Measurements from ENCODE around the gene C1R.

C1R gene

GRCh38 chr12:7096006-7096932 is 4.0 kb upstream of the C1R start:
- DNase-seq = no peak

DNA sequence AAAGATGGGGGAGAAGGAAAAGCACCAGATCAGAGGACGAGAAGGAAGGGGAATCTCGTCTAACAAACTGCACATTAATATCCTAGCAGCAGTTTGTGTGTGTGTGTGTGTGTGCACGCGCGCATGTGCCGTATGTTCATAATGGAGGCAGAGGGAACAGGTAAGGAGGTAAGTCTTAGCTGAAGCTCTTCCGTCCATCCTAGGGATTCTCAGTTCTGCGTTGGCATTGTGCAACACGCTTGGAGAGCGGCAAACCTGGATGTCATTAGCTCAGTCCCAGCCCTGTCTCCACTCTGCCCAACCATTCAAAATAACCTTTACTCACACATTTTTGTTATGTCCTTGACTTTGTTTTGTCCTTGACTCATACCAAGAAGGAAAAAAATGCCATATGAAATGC is 1.6 kb upstream of the C1R start:
- DNase-seq = no peak

DNA sequence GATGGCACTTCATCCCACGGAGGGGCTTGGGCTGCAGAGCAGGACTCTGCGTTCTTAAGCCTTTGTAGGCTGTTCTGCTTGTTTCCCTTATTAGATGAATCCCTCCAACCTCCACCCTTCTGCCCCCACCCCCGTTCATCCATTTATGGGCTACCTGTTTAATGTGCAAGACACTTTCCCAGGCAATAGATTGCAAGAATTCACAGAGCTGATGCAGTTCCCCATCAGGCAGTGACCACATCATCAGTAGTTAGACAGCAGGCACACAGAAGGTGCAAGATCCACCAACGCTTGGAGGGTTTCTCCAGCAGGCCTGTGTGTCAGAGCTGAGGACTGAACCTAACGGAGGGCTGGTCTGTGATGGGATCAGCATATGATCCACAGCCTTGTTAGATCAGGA is 1.2 kb upstream of the C1R start:
- DNase-seq = no peak

GRCh38 chr12:7092986-7093460 is 778 bp upstream of the C1R start:
- no peak for DNase-seq

DNA sequence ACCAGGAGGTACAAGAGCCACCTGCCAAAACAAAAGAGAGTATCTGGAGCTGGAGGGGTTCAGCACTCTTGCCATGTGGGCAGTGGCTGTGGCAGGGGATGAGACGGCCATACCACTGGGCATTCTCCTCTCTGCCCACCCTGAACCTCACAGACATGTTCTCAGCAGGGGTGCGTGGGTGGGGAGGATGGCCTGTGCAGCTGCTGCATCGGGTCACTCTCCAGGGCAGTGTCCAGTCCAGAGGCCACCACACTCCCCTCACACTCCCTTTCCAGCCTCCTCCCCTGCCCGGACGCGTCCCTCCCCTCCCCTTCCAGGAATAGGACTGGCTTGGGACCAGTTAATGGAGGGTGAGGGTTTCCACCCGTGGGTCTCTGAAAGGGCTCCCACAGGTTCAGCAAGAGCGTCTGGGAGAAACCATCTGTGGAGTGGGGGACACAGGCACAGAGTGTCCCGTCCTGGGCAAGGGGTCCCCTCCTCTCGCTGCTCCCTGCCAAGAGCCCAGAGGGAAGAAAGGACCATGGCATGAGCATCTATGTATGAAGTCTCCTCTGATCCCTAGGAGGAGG is 501 bp downstream of the C1R start:
- DNase-seq = no peak

GRCh38 chr12:7091171-7091570 is 1.1 kb downstream of the C1R start:
- no peak for DNase-seq

GRCh38 chr12:7090222-7090998 is 1.8 kb downstream of the C1R start:
- DNase-seq = no peak

GRCh38 chr12:7089196-7089871 is 2.9 kb downstream of the C1R start:
- no peak for DNase-seq

DNA sequence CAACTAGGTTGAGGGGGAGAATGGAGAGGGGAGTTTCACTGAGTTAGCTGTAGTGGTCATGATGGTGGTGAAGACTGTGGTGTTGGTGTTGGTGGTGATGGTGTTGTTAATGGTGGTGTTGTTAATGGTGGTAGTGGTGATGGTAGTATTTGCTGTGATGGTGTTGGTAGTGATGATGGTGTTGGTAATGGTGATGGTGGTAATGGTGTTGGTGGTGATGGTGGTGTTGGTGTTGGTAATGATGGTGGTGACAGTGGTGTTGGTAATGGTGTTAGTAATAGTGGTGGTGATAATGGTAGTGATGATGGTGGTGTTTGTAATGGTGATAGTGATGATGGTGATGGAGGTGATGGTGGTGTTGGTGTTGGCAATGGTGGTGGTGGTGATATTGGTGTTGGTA is 9.1 kb downstream of the C1R start:
- DNase-seq = no peak

DNA sequence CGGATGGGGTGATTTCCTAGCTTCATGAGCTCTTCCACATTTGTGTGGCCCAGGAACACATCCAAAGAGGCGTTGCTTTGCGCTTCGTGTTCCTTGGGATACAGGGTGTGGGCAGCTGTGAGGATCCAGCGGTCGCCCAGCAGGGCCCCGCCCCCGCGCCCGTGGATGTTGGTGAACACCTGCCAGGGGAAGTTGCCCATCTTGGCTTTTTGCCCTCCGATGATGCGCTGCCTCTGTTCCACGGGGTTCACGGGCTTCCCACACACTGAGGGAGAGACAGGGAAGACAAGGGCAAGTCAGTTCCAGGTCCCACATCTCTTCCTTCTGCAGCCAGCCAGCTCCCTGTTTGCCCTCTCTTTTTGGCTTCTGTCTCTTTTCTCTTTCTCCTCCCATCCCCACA is 11.2 kb downstream of the C1R start:
- no peak for DNase-seq

DNA sequence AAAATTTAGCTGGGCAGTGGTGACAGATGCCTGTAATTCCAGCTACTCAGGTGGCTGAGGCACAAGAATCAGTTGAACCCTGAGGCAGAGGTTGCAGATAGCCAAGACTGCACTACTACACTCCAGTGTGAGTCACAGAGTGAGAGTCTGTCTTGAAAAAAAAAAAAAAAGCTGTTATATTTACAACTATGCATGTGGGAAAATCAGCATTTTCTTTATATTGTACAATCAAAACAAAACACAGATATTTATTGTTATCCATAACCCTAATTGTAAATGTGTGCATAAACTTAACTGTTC is 12.5 kb downstream of the C1R start:
- DNase-seq = no peak

DNA sequence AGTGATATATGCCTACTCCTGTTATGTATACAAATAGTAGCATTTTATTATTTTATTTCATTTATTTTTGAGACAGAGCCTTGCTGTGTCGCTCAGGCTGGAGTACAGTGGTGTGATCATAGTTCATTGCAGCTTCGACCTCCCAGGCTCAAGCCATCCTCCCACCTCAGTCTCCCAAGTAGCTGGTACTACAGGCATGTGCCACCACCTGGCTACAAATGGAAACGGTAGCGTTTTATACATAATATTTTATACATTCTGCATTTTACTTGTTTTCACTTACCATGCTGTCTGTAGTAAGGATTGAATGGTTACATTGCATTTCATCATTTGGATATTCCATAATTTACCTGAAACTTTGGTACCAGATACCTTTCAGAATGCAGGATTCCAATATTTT is 14.1 kb downstream of the C1R start:
- no peak for DNase-seq

DNA sequence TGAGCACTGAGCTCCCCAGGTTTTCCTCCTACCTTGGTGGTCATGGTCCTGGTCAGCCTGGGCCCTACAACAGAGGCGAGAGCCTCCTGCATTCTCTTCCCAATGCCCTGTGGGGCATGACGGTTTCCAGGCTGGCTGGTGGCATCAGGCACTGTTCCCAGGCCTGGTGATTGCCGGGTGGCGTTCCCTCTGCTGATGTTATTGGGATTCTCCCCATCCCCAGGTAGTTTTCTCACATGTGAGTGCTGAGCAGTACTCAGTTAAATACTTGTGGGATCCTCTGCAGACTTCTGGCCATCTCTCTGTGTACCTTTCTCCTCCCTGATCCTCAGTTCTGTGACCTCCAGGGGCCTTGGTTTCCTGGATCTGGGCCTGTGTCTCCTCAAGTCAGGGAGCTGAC is 15.8 kb downstream of the C1R start:
- no peak for DNase-seq

GRCh38 chr12:7075939-7076338 is 16.3 kb downstream of the C1R start:
- DNase-seq = no peak

DNA sequence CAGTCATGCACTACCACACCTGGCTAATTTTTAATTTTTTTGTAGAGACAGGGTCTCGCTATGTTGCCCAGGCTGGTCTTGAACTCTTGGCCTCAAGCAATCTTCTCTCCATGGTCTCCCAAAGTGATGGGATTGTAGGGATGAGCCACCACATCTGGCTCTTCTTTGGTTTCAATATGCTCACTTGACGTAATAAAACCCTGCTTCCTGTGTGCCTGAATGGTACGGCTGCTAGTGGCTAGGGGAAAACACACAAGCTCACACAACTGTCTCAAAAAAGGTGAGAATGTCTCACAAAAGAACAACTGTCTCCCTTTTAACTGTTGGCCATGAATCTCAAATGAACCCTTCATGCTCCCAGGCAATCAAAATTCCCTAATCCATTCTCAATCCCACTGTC is 16.7 kb downstream of the C1R start:
- no peak for DNase-seq

- peak; percentile 7 for DNase-seq
Measured at GRCh38 chr12:7073946-7074345, 18.3 kb downstream of the C1R start.

DNA sequence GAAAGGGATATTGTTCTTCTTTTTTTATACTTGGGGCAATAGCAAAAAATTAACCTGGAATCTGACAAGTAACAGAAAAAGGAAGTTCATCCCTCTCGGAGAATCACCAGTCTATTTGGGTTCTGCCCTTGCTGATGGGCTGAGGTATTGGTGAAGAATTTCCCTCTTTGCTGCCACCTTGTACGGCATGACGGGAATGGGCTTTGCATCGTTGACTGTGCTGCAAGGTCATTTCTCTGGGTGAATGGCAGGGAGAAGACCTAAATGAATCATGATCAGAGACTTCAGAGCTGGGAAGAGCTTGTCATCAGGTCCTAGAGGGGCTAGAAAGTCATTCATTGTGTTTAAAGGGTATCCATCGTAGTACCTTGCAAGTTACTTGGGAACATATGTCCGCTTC is 19.7 kb downstream of the C1R start:
- no peak for DNase-seq

DNA sequence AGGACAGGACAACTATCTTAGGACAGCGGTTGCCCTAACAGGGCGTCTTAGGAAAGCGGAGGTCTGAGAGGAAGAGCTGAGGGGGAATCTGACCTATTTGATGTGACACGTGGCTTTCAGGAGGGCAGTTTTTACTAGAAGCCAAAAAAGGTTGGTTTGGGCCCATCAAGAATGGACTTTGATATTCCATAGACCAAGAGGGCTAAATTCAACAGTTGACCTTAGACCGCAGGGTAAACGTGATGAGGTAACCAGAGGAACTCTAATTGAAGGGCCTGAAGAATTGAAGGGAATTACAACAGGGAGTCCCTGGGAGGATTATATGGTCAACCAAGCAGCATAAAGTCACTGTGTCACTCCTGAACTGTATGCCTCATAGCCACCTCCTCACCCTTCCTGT is 20.2 kb downstream of the C1R start:
- DNase-seq = no peak

- DNase-seq = no peak
Measured at GRCh38 chr12:7069386-7069785, 22.9 kb downstream of the C1R start.

- DNase-seq = no peak
Measured at GRCh38 chr12:7068994-7069346, 23.3 kb downstream of the C1R start.

DNA sequence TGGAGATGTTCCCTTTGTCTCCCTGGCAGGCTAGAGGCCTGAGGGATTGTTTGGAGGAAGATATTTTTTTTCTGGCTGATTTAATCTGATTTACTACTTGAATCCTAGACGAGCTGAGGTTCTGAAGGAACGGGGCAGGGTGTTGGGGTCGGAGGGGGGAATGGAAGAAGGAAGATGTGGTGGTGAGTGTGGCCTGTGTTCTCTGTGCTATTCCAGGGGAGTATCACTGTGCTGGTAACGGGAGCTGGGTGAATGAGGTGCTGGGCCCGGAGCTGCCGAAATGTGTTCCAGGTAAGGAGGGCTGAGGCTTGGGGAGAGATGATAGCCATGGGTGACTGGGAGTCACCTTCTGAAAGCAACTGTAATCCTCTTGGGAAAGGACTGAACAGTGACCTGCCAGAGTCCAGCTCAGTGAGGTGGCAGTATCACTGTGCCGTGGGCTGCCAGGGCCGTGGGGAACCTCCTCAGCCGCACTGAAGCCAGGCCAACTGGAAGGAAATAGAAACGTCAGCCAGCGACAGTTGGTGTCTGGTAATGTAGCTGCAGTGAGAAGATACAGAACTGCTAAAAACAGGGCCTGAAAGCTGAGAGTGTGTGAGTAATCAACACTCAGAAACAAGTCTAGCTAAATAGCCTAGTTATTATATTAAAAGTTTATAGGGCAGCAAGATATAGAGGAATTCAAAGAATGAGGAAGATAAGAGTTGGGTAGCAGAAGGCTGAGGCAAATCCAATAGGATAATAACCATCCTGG is 23.8 kb downstream of the C1R start:
- DNase-seq = no peak

DNA sequence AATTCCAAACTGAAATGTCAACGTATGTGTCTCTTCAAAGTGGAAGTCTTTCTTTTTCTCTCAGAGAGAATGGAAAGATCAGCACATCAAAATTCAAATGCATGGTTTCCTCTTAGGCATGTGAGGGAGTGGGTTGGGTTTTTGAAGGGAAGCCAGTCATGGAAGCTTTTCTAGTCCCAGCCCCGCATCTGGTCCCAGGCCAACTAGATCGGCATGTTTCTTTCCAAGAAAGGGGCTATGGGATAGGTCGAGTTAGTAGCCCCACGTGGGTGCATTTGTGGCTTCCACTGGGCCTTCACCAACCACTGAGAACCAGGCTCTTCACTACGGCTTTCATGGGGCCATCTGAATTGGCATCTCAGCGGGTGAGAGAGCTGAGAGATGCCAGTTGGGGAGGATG is 25.1 kb downstream of the C1R start:
- DNase-seq = no peak

GRCh38 chr12:7066596-7066995 is 25.6 kb downstream of the C1R start:
- DNase-seq = no peak
